ENCODE measurements around the gene MYH6. TPM values are rescaled to one million over a fixed set of nuclear protein-coding genes. Genes with fewer than 3 reads are reported as not detected.

The MYH6 gene
- total RNA-seq, 1 donor = not detected

- Histone ChIP-seq H3K4me3 (ENCODE audit: insufficient read depth, low read length) (no peak overlapping the region), H3K27ac (ENCODE audit: low read depth, low read length) (no peak overlapping the region)
Observed at GRCh38 chr14:23385244-23385641, 22.8 kb downstream of the MYH6 start.

DNA sequence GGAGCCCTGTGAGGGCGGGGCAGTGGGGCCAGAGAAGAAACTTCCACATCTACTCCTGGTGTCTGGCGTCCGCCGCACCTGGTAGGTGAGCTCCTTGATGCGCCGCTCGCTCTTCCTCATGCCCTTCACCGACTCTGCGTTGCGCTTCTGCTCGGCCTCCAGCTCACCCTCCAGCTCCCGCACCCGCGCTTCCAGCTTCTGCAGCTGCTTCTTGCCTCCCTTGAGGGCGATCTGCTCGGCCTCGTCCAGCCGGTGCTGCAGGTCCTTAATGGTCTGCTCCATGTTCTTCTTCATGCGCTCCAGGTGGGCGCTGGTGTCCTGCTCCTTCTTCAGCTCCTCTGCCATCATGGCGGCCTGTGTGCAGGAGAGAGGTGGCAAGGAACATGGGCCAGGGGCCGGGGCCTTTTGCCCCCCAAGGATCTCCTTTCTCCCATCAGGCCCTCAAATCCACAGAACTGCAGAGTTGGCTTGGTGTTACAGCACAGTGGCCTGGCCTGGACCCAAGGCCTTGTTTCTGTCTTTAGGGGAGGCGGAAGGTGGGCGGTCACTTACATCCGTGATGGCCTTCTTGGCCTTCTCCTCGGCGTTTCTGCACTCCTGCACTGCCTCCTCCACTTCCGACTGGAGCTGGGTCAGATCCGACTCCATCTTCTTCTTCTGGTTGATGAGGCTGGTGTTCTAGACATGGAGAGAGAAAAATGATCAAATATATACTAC is 23.6 kb downstream of the MYH6 start:
- H3K36me3 ChIP-seq (ENCODE audit: insufficient read depth, low read length) = no peaks in the 10 kb centered on the region
- no peak overlapping the region for H3K27ac ChIP-seq (ENCODE audit: low read depth, low read length)
- no peak overlapping the region for H3K4me3 ChIP-seq (ENCODE audit: insufficient read depth, low read length)
- no peaks in the 10 kb centered on the region for H4K20me1 ChIP-seq (ENCODE audit: insufficient read depth, low read length)
- no peaks in the 10 kb centered on the region for H3K79me2 ChIP-seq (ENCODE audit: insufficient read depth, low read length)
- no peak for DNase-seq (ENCODE audit: insufficient read length, low spot score, missing footprints)
- H3K27me3 ChIP-seq (ENCODE audit: insufficient read depth, low read length) = no peaks in the 10 kb centered on the region
- H3K4me1 ChIP-seq (ENCODE audit: insufficient read depth, low read length) = no peaks in the 10 kb centered on the region
- no peaks in the 10 kb centered on the region for H3K9me3 ChIP-seq (ENCODE audit: low read depth, low read length)
- no peak overlapping the region for H3K4me2 ChIP-seq (ENCODE audit: insufficient read depth, low read length)
- TF ChIP-seq, protein P1, sequence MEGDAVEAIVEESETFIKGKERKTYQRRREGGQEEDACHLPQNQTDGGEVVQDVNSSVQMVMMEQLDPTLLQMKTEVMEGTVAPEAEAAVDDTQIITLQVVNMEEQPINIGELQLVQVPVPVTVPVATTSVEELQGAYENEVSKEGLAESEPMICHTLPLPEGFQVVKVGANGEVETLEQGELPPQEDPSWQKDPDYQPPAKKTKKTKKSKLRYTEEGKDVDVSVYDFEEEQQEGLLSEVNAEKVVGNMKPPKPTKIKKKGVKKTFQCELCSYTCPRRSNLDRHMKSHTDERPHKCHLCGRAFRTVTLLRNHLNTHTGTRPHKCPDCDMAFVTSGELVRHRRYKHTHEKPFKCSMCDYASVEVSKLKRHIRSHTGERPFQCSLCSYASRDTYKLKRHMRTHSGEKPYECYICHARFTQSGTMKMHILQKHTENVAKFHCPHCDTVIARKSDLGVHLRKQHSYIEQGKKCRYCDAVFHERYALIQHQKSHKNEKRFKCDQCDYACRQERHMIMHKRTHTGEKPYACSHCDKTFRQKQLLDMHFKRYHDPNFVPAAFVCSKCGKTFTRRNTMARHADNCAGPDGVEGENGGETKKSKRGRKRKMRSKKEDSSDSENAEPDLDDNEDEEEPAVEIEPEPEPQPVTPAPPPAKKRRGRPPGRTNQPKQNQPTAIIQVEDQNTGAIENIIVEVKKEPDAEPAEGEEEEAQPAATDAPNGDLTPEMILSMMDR (IDR thresholded peaks at IDR 0.05; ENCODE audit: extremely low read depth, low read depth, low read length) = no peak
- no peak overlapping the region for H2AFZ ChIP-seq (ENCODE audit: low read length)

More at GRCh38 chr14:23385244-23385641, 22.8 kb downstream of the MYH6 start:
- H3K4me2 ChIP-seq (ENCODE audit: insufficient read depth, low read length) = no peak overlapping the region
- TF ChIP-seq, protein P1 (IDR thresholded peaks at IDR 0.05; ENCODE audit: extremely low read depth, low read depth, low read length) = no peak
- no peaks in the 10 kb centered on the region for H3K27me3 ChIP-seq (ENCODE audit: insufficient read depth, low read length)
- DNase-seq (ENCODE audit: insufficient read length, low spot score, missing footprints) = no peak
- H4K20me1 ChIP-seq (ENCODE audit: insufficient read depth, low read length) = no peaks in the 10 kb centered on the region
- H3K36me3 ChIP-seq (ENCODE audit: insufficient read depth, low read length) = no peaks in the 10 kb centered on the region
- no peaks in the 10 kb centered on the region for H3K9me3 ChIP-seq (ENCODE audit: low read depth, low read length)
- H2AFZ ChIP-seq (ENCODE audit: low read length) = no peak overlapping the region
- no peaks in the 10 kb centered on the region for H3K4me1 ChIP-seq (ENCODE audit: insufficient read depth, low read length)
- H3K79me2 ChIP-seq (ENCODE audit: insufficient read depth, low read length) = no peaks in the 10 kb centered on the region

- no peak overlapping the region for H2AFZ ChIP-seq (ENCODE audit: low read length)
- DNase-seq (ENCODE audit: insufficient read length, low spot score, missing footprints) = no peak
- no peak overlapping the region for H3K27ac ChIP-seq (ENCODE audit: low read depth, low read length)
- no peaks in the 10 kb centered on the region for H3K9me3 ChIP-seq (ENCODE audit: low read depth, low read length)
- no peak overlapping the region for H3K4me2 ChIP-seq (ENCODE audit: insufficient read depth, low read length)
- H3K4me3 ChIP-seq (ENCODE audit: insufficient read depth, low read length) = no peak overlapping the region
- no peaks in the 10 kb centered on the region for H3K36me3 ChIP-seq (ENCODE audit: insufficient read depth, low read length)
- H3K4me1 ChIP-seq (ENCODE audit: insufficient read depth, low read length) = no peaks in the 10 kb centered on the region
- H4K20me1 ChIP-seq (ENCODE audit: insufficient read depth, low read length) = no peaks in the 10 kb centered on the region
- H3K27me3 ChIP-seq (ENCODE audit: insufficient read depth, low read length) = no peaks in the 10 kb centered on the region
- no peaks in the 10 kb centered on the region for H3K79me2 ChIP-seq (ENCODE audit: insufficient read depth, low read length)
- TF ChIP-seq, protein P1 (IDR thresholded peaks at IDR 0.05; ENCODE audit: extremely low read depth, low read depth, low read length) = no peak
Observed at GRCh38 chr14:23382731-23383440, 25.2 kb downstream of the MYH6 start.

DNA sequence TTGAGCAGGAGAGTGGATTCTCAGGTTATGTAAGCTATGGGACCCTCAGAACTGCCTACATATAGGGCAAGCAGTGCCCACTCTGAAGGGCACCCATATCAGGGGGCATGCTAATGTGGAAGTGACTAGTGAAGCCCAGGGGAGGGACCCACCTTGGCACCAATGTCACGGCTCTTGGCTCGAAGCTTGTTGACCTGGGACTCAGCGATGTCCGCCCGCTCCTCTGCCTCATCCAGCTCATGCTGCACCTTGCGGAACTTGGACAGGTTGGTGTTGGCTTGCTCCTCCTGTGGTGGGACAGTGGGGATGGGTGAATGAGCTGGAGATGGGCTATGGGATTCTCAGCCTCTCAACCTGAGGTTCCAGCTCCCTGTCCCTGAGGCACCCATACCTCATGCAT is 25.8 kb downstream of the MYH6 start:
- no peak overlapping the region for H3K27ac ChIP-seq (ENCODE audit: low read depth, low read length)
- H3K4me2 ChIP-seq (ENCODE audit: insufficient read depth, low read length) = no peak overlapping the region
- TF ChIP-seq, protein P1 (IDR thresholded peaks at IDR 0.05; ENCODE audit: extremely low read depth, low read depth, low read length) = no peak
- DNase-seq (ENCODE audit: insufficient read length, low spot score, missing footprints) = no peak
- H3K4me1 ChIP-seq (ENCODE audit: insufficient read depth, low read length) = no peaks in the 10 kb centered on the region
- no peak overlapping the region for H2AFZ ChIP-seq (ENCODE audit: low read length)
- no peaks in the 10 kb centered on the region for H3K9me3 ChIP-seq (ENCODE audit: low read depth, low read length)
- no peak overlapping the region for H3K4me3 ChIP-seq (ENCODE audit: insufficient read depth, low read length)
- no peaks in the 10 kb centered on the region for H3K36me3 ChIP-seq (ENCODE audit: insufficient read depth, low read length)
- H4K20me1 ChIP-seq (ENCODE audit: insufficient read depth, low read length) = no peaks in the 10 kb centered on the region
- H3K27me3 ChIP-seq (ENCODE audit: insufficient read depth, low read length) = no peaks in the 10 kb centered on the region
- H3K79me2 ChIP-seq (ENCODE audit: insufficient read depth, low read length) = no peaks in the 10 kb centered on the region
